HG03432 (cell line): ENCODE measurements around the gene RNF111.
A peak's percentile ranks its signal among the peaks of the same experiment; 100 is the strongest.
"Not testable (repeated sequence)": the region's sequence is repeated elsewhere in the genome, so short reads cannot be mapped to it uniquely, and the experiment has no call there.

ENCODE experiments used
- ATAC-seq: cut with Tn5 transposase; IDR thresholded peaks from one replicate; pipeline ENCODE4 v1.9.1; 2021; ENCODE audit warnings: mild to moderate bottlenecking, moderate library complexity; ENCODE audit not compliant: unreplicated experiment

Gene RNF111

GRCh38 chr15:59127255-59127654 lies 139.8 kb downstream of the RNF111 start:
- not testable (repeated sequence) for ATAC-seq

GRCh38 chr15:59131456-59131855 lies 144.0 kb downstream of the RNF111 start:
- no peak for ATAC-seq

GRCh38 chr15:59131969-59132562 lies 144.6 kb downstream of the RNF111 start:
- no peak for ATAC-seq

DNA sequence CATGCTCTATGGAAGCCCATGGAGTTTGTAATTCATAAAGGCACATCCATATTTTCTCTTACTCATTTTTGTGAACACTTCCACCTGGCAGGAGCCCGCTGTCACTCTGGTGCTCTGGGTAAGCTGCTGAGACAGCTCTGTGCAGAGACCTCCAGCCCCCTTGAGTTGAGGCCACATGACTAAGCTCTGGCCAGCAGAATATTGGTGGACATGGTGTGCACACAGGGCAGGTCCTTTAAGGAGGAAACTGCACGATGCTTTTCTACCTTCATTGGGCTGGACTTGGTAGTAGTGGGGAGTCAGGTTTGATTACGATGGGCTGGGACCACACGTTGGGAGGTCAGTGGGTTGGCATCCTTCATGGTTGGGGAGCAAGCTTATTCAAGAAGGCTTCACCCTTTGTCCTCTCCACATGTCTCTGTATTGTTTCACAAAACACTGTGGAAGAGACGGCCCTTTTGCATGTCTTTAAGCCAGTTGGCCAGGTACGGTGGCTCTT lies 146.5 kb downstream of the RNF111 start:
- ATAC-seq = no peak

GRCh38 chr15:59137566-59137965 lies 150.1 kb downstream of the RNF111 start:
- ATAC-seq = no peak

DNA sequence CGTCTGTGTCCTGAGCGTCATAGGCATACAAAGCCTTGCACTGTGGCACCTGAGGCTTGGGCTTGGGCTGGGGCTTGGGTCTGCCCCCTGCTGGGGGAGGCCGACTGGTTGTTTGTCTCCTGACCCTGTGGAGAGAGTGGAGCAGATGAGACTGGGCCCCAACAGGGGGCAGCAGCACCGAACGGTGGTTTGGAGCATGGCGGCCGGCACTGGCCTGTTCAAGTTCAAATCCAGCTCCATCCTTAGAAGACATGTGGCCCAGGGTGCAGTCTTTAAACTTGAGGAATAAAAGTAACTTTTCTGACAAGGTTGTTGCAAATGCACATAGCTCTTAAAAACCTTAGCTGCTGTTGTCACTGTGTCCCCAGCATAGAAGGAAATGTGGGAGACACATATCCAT lies 150.8 kb downstream of the RNF111 start:
- peak; percentile 67 for ATAC-seq

DNA sequence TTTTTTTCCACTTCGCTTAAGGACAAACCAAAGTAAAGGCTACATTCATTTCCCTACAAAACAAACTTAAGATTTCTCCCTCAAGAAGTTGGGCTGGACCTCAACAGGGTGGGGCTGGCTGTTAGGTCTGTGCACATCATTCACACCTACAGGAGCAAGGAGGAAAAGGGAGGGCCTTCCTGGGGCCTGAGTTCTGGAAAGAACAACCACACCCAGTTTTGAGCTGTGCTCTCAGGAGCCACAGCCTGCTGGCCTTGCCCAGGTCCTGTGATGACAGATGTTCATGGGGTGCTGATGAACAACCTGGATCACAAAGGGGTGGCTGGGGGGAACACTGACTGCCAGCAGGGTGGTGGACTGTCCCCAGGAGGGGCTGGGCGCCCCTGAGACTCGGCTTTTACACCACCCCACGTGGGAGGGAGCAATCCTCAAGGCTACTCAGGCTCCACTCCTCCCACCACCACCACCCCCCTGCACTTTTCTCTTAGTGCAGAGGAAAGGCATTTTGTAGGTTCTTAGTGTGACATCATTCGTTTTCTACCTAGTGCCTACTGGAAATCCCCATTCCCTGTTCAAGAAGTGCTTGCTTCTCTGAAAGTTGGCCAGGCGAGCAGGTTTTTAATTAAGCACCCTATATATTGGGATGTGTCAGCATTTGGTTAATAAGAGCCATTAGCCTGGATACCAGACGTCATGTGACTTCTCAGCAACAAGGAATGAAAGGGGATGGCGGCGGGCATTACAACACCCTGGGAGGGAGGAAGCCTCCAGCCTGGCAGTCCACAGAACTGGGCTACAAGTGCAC lies 153.2 kb downstream of the RNF111 start:
- ATAC-seq = no peak

GRCh38 chr15:59143281-59143680 lies 155.8 kb downstream of the RNF111 start:
- no peak for ATAC-seq

- not testable (repeated sequence) for ATAC-seq
Observed at GRCh38 chr15:59144594-59144993, 157.1 kb downstream of the RNF111 start.
